ENCODE results near the gene ARMH4.

Gene ARMH4

GRCh38 chr14:58071341-58071740 is 80.7 kb downstream of the ARMH4 start:
- DNase-seq (ENCODE audit: insufficient read length, low spot score) (no peak), FAIRE-seq (no peak)
- TF ChIP-seq CTCF (IDR thresholded peaks at IDR 0.05; ENCODE audit: insufficient read depth, missing control alignments) = no peak

GRCh38 chr14:58068306-58068705 is 83.7 kb downstream of the ARMH4 start:
- FAIRE-seq = no peak

GRCh38 chr14:58066115-58066514 is 85.9 kb downstream of the ARMH4 start:
- DNase-seq (ENCODE audit: insufficient read length, low spot score) = no peak
- TF ChIP-seq CTCF (IDR thresholded peaks at IDR 0.05; ENCODE audit: insufficient read depth, missing control alignments) = no peak
- FAIRE-seq = no peak

More at GRCh38 chr14:58068306-58068705, 83.7 kb downstream of the ARMH4 start:
- TF ChIP-seq CTCF (IDR thresholded peaks at IDR 0.05; ENCODE audit: insufficient read depth, missing control alignments) = no peak
- DNase-seq (ENCODE audit: insufficient read length, low spot score) = no peak

GRCh38 chr14:58061581-58061980 is 90.4 kb downstream of the ARMH4 start:
- DNase-seq (ENCODE audit: insufficient read length, low spot score) (no peak), FAIRE-seq (no peak)
- no peak for TF ChIP-seq CTCF (IDR thresholded peaks at IDR 0.05; ENCODE audit: insufficient read depth, missing control alignments)

GRCh38 chr14:58060898-58061297 is 91.1 kb downstream of the ARMH4 start:
- TF ChIP-seq CTCF (IDR thresholded peaks at IDR 0.05; ENCODE audit: insufficient read depth, missing control alignments) = no peak
- FAIRE-seq (no peak), DNase-seq (ENCODE audit: insufficient read length, low spot score) (no peak)

DNA sequence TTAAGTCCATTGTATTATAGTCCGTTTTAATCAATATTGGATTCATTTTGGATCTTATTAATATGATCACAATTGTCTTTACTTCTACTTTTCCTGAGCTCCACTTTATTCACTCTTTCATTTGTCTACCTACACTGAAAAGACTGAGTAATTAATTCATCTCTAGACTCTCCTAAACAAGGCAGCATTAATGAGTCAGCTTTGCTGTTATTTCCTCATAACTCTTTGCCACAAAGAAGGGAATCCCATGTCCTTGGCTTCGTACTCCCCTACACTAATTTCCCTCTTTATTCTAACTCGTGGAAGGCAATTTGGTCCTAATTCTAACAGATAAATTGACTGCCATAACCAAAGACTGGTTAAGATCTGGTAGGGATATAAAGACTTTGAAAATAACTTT is 91.9 kb downstream of the ARMH4 start:
- DNase-seq (ENCODE audit: insufficient read length, low spot score) (no peak), FAIRE-seq (no peak)
- TF ChIP-seq CTCF (IDR thresholded peaks at IDR 0.05; ENCODE audit: insufficient read depth, missing control alignments) = no peak

DNA sequence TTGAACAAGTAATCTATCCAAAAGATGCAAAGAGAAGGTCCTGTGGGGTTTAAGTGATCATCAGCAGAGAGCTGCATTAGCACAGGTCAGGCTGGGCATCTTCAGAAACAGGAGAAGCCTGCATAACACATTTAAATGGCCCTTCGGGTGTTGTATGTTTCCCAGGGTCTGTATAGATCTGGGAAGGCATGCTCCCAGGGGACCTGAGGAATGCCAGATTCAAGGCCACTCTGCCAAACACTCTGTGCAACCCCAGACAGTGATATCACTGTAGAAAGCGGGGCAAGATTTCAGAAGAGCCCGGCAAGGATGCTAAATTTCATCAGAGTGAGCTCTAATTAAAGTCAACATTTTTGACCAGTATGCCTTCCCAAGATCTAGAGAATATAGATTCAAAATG is 92.9 kb downstream of the ARMH4 start:
- no peak for DNase-seq (ENCODE audit: insufficient read length, low spot score)
- FAIRE-seq = no peak
- TF ChIP-seq CTCF (IDR thresholded peaks at IDR 0.05; ENCODE audit: insufficient read depth, missing control alignments) = no peak

Data from D721Med (cell line).